Measurements from ENCODE around the gene HOXA7. TPM values are rescaled to one million over a fixed set of nuclear protein-coding genes. Genes with fewer than 3 reads are reported as not detected.
A peak's percentile ranks its signal among the peaks of the same experiment; 100 is the strongest.

Gene HOXA7
- total and polyA plus RNA-seq, 10 of the 15 experiments (the other 5 are each of a cell fraction or from before 2014, with no cell fraction given): not detected

- TF ChIP-seq ZBTB33 (IDR thresholded peaks at IDR 0.05): no peak
- TF ChIP-seq SMC3 (IDR thresholded peaks at IDR 0.05; ENCODE audit: borderline replicate concordance, low read length): no peak
- TF ChIP-seq CBX5 (IDR thresholded peaks at IDR 0.05; ENCODE audit: low read depth): 0 out of 2 replicates have a peak, but pooled peaks have one; percentile 33
- TF ChIP-seq BMI1 (IDR thresholded peaks at IDR 0.05; ENCODE audit: borderline replicate concordance): no peak
- TF ChIP-seq HDGF (IDR thresholded peaks at IDR 0.05): no peak
- no peak for TF ChIP-seq SREBF2 (IDR thresholded peaks at IDR 0.05; ENCODE audit: low read length)
- TF ChIP-seq STAT1 (conservative IDR thresholded peaks at IDR 0.05): no peak
- TF ChIP-seq SRF (IDR thresholded peaks at IDR 0.05; ENCODE audit: low read depth in 2 of 2, low read length in 2 of 2): no peak
- TF ChIP-seq ZNF217 (IDR thresholded peaks at IDR 0.05): no peak
- no peak for TF ChIP-seq YBX1 (IDR thresholded peaks at IDR 0.05)
- no peak for TF ChIP-seq TAF1 (IDR thresholded peaks at IDR 0.05; ENCODE audit: borderline replicate concordance, low read depth, low read length)
- no peak for TF ChIP-seq RAD51 (IDR thresholded peaks at IDR 0.05)
- TF ChIP-seq SMAD1 (IDR thresholded peaks at IDR 0.05; ENCODE audit: low read depth, partially characterized antibody): no peak
- TF ChIP-seq SREBF1 (IDR thresholded peaks at IDR 0.05; ENCODE audit: low read length): no peak
- TF ChIP-seq LARP7 (IDR thresholded peaks at IDR 0.05): no peak
- no peak for TF ChIP-seq TCF3 (IDR thresholded peaks at IDR 0.05; ENCODE audit: borderline replicate concordance, insufficient read depth, low read depth, low read length)
- no peak for TF ChIP-seq SP1 (IDR thresholded peaks at IDR 0.05; ENCODE audit: low read depth, low read length)
- no peak for TF ChIP-seq BCLAF1 (IDR thresholded peaks at IDR 0.05)
- no peak for TF ChIP-seq FOXK2 (IDR thresholded peaks at IDR 0.05)
- TF ChIP-seq HCFC1 (IDR thresholded peaks at IDR 0.05; ENCODE audit: low read length): no peak
- TF ChIP-seq PAX8 (IDR thresholded peaks at IDR 0.05): no peak
- no peak for TF ChIP-seq CBX3 (IDR thresholded peaks at IDR 0.05; ENCODE audit: borderline replicate concordance, low read depth)
These were observed 22.1 kb downstream of the HOXA7 start (continued) for GRCh38 chr7:27134392-27134791.
